Heart left ventricle (tissue), 16 donors: ENCODE results near the gene DIP2C. TPM values are rescaled to one million over a fixed set of nuclear protein-coding genes. Genes with fewer than 3 reads are reported as not detected.
A peak's percentile ranks its signal among the peaks of the same experiment; 100 is the strongest.

Experiments used
- ATAC-seq, 4 donors: fragments of 200-7000 bp; cut with Tn5 transposase; one replicate each; pipeline ENCODE4 v1.9.1; 2020 to 2022; ENCODE audit warnings: moderate library complexity in 4 of 4, mild to moderate bottlenecking in 3 of 4, moderate number of reproducible peaks in 1 of 4
- DNase-seq, 5 donors: peaks; one replicate each; pipeline ENCODE4 v3.0.0-alpha.2; 2020
- H3K27ac ChIP-seq, 12 donors: fragments of 200-600 bp; sonication (generic) in 4 of 12; one replicate each; pipeline versions ENCODE4 v1.5.0 to v1.8.0; 2016 to 2022; ENCODE audit warnings: mild to moderate bottlenecking in 2 of 12
- H3K27me3 ChIP-seq, 9 donors: fragments of 200-600 bp; sonication (generic) in 2 of 9; one replicate each; pipeline versions ENCODE4 v1.5.1 to v1.8.0; 2016 to 2022; ENCODE audit warnings: mild to moderate bottlenecking in 3 of 9
- H3K36me3 ChIP-seq, 9 donors: fragments of 200-600 bp; sonication (generic) in 2 of 9; one replicate each; pipeline versions ENCODE4 v1.5.0 to v1.8.0; 2018 to 2022; ENCODE audit warnings: mild to moderate bottlenecking in 2 of 9
- H3K4me1 ChIP-seq, 12 donors: fragments of 200-600 bp; sonication (generic) in 4 of 12; one replicate each; pipeline versions ENCODE4 v1.5.0 to v1.8.0; 2016 to 2022; ENCODE audit warnings: mild to moderate bottlenecking in 3 of 12
- H3K4me3 ChIP-seq, 12 donors: fragments of 200-600 bp; sonication (generic) in 4 of 12; one replicate each; pipeline versions ENCODE4 v1.5.0 to v1.8.0; 2017 to 2022; ENCODE audit warnings: mild to moderate bottlenecking in 9 of 12, moderate library complexity in 4 of 12
- H3K9me3 ChIP-seq, 12 donors: fragments of 200-600 bp; sonication (generic) in 4 of 12; one replicate each; pipeline versions ENCODE4 v1.5.0 to v1.8.0; 2016 to 2022; ENCODE audit warnings: mild to moderate bottlenecking in 1 of 12
- CTCF ChIP-seq, 12 donors: fragments of 200-600 bp; sonication (generic) in 4 of 12; IDR thresholded peaks; one replicate each; pipeline versions ENCODE4 v1.5.0 to v1.8.0; 2018 to 2022; ENCODE audit warnings: antibody characterized with exemption in 12 of 12, mild to moderate bottlenecking in 5 of 12
- POLR2A ChIP-seq, 2 donors: fragments of 450-650 bp; IDR thresholded peaks; one replicate each; pipeline ENCODE4 v1.6.1; 2017; ENCODE audit warnings: antibody characterized with exemption in 2 of 2, mild to moderate bottlenecking in 2 of 2, moderate library complexity in 2 of 2
- WGBS, 4 donors: extraction: QIAGEN DNeasy Blood & Tissue Kit in 2 of 4; methylation state at CpG; one replicate each; pipeline versions ENCODE4 v1.1.5 to v1.1.7; 2013 to 2018; 5-methylcytosine and 5-hydroxymethylcytosine counted together
- intact Hi-C, 10 donors: fragments of 100-400 bp; cut with DNase I; formaldehyde crosslinking; loops; one replicate each; pipeline versions ENCODE4 v1.11.1 to v1.14.2; 2022
- polyA plus RNA-seq, 2 donors: library from polyadenylated mRNA; stranded (reverse); fragments of 200-250 nt; gene quantifications; one replicate each; pipeline ENCODE4 v1.2.3, GENCODE V29; 2013
- total RNA-seq, 9 donors: library from RNA; depleted of rRNA in 2 of 9; stranded (reverse); fragments of >200 nt in 2 of 9; fragmentation: NEBNext Ultra II Directional in 3 of 9; extraction: Animal tissue kit (Norgen Biotek cat#: 25700) in 3 of 9; gene quantifications; one replicate each; pipeline versions ENCODE4 v1.1.0 to v1.2.4, GENCODE V29; 2016 to 2023
- donor health status: ischemic (EF 13 %, LVEDD 7.1; RV severe dilation, severe dysfunction).
- donor health status: healthy with polysubstance abuse.
- donor health status: DM: no; HTN: yes; CAD: no.
- donor health status: DM: no; HTN: no; CAD: no.
- donor health status: ischemic (EF 25% LVEDD 6.9; RV normal size, moderate dysfunction).
- donor health status: ischemic (EF 25% LVEDD 5.7; RV mildly dilated, moderate dysfunction).
- donor health status: healthy.
- donor health status: DM: yes; HTN: yes; CAD: no.
- donor health status: ischemic (EF 35%, LVEDD 5.7; RV mildly dilated, moderate dysfunction).
- donor health status: nonischemic (EF 11% LVEDD 7.7; RV severe dilation, severe dysfunction).
- donor health status: DM: yes; HTN: yes; CAD: no.
- donor health status: PGD.
- donor health status: ischemic (EF 29% LVEDD 5.4; RV normal size, mild dysfunction).
- donor health status: nonischemic (EF 23%, LVEDD 6.1; RV moderate dilation, normal function).

Gene DIP2C
- total and polyA plus RNA-seq, 11 donors = 7.4 to 43.1 (median 28.5) TPM

DNA sequence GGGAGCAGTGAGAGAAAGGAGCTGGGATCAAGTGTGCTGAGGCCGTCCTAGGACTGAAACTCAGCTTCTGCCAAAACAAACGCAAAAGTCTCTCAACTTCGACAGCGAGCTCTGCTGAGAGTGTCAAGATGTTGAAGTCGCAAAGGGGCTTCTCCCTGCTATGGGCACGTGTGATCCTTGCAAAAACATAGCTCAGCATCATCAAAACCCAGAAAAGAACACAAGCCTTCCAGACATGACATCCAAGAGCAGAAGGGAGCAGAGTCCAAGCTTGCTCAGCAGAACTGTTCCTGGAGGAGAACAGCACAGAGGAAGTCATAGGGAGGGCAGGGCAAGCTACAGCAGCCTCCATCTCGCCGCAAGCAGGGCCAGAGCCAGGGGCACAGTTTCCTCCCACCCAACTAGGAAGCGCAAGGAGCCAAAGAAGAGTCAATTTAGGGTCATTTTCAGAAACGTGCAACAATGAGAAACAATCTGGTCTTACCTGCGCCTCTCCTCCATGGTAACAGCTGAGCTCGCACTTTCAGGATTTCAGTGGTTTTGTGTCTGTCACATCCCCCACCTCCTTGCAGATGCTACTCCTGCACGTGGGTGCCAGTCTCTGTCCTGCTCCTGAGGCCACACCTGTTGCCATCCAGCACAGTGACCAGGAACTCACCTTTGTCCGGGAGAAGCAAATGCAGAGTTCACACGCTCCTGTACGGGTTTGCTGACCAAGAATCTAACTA, 113.9 kb downstream of the DIP2C start:
- Histone ChIP-seq H3K27me3 (no peaks in the 10 kb centered on the region), H3K36me3 (no peaks in the 10 kb centered on the region), H3K4me3 (no peak overlapping the region), H3K9me3 (no peaks in the 10 kb centered on the region), H3K27ac (peak overlapping the region in 1 of 12 donors; percentile 2), H3K4me1 (peaks cover 0 to 34% (median 12%) of the 10 kb centered on the region in 12 donors)
- WGBS, 4 donors = 56 to 65% (median 63%) methylated on average over 16 of the region's 16 CpGs
- intact Hi-C loops = no loop called here
- ATAC-seq (peak in 3 of 4 donors; percentile 32 to 51 (median 49)), DNase-seq (no peak)
- no peak for TF ChIP-seq CTCF (IDR thresholded peaks at IDR 0.05)
- no peak for TF ChIP-seq POLR2A (IDR thresholded peaks at IDR 0.05)

GRCh38 chr10:572696-573095, 116.8 kb downstream of the DIP2C start:
- H3K4me3 ChIP-seq = no peak overlapping the region
- no peak for TF ChIP-seq POLR2A (IDR thresholded peaks at IDR 0.05)
- TF ChIP-seq CTCF (IDR thresholded peaks at IDR 0.05) = no peak
- no peaks in the 10 kb centered on the region for H3K27me3 ChIP-seq
- H3K36me3 ChIP-seq = no peaks in the 10 kb centered on the region
- H3K27ac ChIP-seq = no peak overlapping the region
- intact Hi-C loops = no loop called here
- DNase-seq (no peak), ATAC-seq (no peak)
- H3K9me3 ChIP-seq = peaks cover 0 to 12% (median 0%) of the 10 kb centered on the region in 12 donors
- WGBS, 4 donors = 89 to 93% (median 90%) methylated on average over 12 of the region's 12 CpGs
- peaks cover 0 to 33% (median 12%) of the 10 kb centered on the region in 12 donors for H3K4me1 ChIP-seq

- DNase-seq (no peak), ATAC-seq (no peak)
- WGBS, 4 donors = 87 to 95% (median 89%) methylated on average over 21 of the region's 21 CpGs
- Histone ChIP-seq H3K4me1 (peaks cover 0 to 31% (median 12%) of the 10 kb centered on the region in 12 donors), H3K27me3 (no peaks in the 10 kb centered on the region), H3K27ac (peak overlapping the region in 1 of 12 donors; percentile 58), H3K9me3 (peaks cover 0 to 12% (median 0%) of the 10 kb centered on the region in 12 donors), H3K36me3 (no peaks in the 10 kb centered on the region), H3K4me3 (no peak overlapping the region)
- intact Hi-C loops = no loop called here
- TF ChIP-seq POLR2A (IDR thresholded peaks at IDR 0.05) (no peak), CTCF (IDR thresholded peaks at IDR 0.05) (no peak)
Measured at GRCh38 chr10:571688-572451, 117.6 kb downstream of the DIP2C start.

DNA sequence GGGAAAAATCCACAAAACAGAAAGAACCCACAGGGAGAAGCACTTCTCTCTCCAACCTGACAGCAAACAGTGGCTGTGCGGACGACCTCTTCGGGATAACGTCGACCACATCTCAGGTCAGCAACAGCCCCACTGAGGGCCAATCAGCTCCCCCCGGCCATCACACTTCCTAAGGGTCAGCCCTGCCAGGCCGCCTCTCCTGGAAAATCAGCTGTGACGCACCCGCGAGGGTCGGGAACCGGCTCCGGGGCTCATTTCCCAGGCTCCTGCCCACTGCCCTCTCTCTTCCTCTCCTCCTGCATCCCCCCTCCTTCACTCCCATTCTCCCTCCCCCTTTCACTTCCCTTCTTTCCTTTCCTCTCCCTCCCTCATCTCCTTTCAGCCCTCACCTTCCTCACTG, 118.3 kb downstream of the DIP2C start:
- no peak for DNase-seq
- H3K9me3 ChIP-seq = peaks cover 0 to 12% (median 0%) of the 10 kb centered on the region in 12 donors
- H3K4me1 ChIP-seq = peaks cover 0 to 24% (median 8%) of the 10 kb centered on the region in 12 donors
- TF ChIP-seq POLR2A (IDR thresholded peaks at IDR 0.05) (no peak), CTCF (IDR thresholded peaks at IDR 0.05) (no peak)
- WGBS, 4 donors = 78 to 84% (median 82%) methylated on average over 13 of the region's 13 CpGs
- H3K27me3 ChIP-seq = no peaks in the 10 kb centered on the region
- no peak overlapping the region for H3K4me3 ChIP-seq
- ATAC-seq = no peak
- no peaks in the 10 kb centered on the region for H3K36me3 ChIP-seq
- peak overlapping the region in 1 of 12 donors; percentile 58 for H3K27ac ChIP-seq
- intact Hi-C loops = no loop called here
